HG02571 (cell line): ENCODE measurements around the gene TNFSF9.

Experiments used
- ATAC-seq: cut with Tn5 transposase; IDR thresholded peaks from one replicate; pipeline ENCODE4 v1.9.1; 2021; ENCODE audit warnings: mild to moderate bottlenecking, moderate library complexity; ENCODE audit not compliant: unreplicated experiment

The TNFSF9 gene, protein sequence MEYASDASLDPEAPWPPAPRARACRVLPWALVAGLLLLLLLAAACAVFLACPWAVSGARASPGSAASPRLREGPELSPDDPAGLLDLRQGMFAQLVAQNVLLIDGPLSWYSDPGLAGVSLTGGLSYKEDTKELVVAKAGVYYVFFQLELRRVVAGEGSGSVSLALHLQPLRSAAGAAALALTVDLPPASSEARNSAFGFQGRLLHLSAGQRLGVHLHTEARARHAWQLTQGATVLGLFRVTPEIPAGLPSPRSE

GRCh38 chr19:6530386-6531162 is at the start of gene TNFSF9:
Gene TNFSF9 (plus strand): TSS chr19:6531026. CDS start chr19:6531037, 11 bp downstream.
- ATAC-seq = peak; percentile 41

DNA sequence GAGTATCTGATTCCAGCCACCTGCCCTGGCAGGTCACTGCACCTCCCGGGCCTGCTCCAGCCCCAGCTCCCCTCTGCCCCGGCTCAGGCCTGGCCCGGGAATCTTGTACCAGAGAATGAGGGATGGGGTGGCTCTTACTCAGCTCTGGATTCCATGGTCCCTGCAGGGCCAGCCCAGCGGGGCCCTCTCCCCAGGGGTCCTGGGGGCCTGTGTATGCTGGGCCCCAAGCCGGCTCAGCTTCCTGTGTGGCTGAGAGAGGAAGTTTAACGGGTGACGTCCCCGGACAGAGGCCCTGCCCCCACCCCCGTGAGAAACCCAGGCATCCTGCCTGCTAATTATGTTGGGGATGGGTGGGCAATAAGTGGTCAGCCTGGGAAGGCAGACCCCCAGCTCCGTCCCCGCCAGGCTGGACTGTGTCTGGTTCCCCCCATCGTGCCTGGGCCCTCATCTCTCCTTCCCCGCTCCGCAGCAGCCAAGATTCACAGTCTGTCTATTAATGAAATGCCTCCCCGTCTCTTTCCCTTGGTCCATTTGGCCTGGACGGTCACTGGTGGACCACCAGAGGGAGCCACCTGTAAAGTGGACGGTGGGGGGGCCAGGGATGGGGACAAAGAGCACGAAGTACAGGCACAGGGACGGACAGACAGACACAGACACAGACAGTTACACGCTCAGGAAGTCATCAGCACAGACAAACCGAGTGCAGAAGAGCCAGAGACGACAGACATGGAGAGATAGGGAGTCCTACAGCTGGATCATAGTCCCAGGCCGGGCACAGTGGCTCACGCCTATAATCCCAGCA is 49.1 kb upstream of the TNFSF9 start, which contains the start of gene DENND1C:
TSS of gene DENND1C (minus strand) at position 247 of the 802 bp plus-strand sequence. CDS start at position 155, 92 bp downstream.
- ATAC-seq = no peak

DNA sequence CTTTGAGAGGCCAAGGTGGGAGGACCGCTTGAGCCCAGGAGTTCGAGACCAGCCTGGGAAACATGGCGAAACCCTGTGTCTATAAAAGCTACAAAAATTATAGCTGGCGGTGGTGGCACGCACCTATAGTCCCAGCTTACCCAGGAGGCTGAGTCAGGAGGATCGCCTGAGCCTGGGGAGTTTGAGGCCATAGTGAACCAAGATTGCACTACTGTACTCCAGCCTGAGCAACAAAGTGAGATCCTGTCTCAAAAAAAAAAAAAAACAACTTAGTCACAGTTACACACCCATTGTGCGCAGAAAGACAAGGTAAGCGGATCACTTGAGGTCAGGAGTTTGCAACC is 48.5 kb upstream of the TNFSF9 start:
- ATAC-seq = no peak

GRCh38 chr19:6483235-6483634 is 47.6 kb upstream of the TNFSF9 start:
- ATAC-seq = no peak

GRCh38 chr19:6484230-6484629 is 46.6 kb upstream of the TNFSF9 start:
- ATAC-seq = no peak

DNA sequence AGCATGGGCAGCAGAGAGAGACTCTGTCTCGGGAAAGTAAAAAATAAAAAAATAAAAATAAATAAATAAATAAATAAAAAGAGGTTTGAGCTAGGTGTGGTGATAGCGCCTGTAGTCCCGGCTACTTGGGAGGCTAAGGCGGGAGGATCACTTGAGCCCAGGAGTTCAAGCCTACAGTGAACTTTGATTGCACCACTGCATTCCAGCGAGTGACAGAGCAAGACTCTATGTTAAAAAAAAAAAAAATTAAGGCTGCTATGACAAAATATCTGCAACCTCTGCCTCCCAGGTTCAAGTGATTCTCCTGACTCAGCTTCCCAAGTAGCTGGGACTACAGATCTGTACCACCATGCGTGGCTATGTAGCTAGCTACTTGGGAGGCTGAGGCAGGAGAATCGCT is 46.0 kb upstream of the TNFSF9 start:
- no peak for ATAC-seq

GRCh38 chr19:6489278-6490061 is 41.4 kb upstream of the TNFSF9 start:
- ATAC-seq = peak; percentile 51

GRCh38 chr19:6490134-6490533 is 40.7 kb upstream of the TNFSF9 start:
- no peak for ATAC-seq

- no peak for ATAC-seq
These were observed 38.8 kb upstream of the TNFSF9 start for GRCh38 chr19:6491802-6492592.

GRCh38 chr19:6494438-6495036 is 36.3 kb upstream of the TNFSF9 start:
- no peak for ATAC-seq

- ATAC-seq = no peak
These were observed 34.9 kb upstream of the TNFSF9 start for GRCh38 chr19:6495947-6496346.

GRCh38 chr19:6498294-6499036 is 32.4 kb upstream of the TNFSF9 start:
- no peak for ATAC-seq

DNA sequence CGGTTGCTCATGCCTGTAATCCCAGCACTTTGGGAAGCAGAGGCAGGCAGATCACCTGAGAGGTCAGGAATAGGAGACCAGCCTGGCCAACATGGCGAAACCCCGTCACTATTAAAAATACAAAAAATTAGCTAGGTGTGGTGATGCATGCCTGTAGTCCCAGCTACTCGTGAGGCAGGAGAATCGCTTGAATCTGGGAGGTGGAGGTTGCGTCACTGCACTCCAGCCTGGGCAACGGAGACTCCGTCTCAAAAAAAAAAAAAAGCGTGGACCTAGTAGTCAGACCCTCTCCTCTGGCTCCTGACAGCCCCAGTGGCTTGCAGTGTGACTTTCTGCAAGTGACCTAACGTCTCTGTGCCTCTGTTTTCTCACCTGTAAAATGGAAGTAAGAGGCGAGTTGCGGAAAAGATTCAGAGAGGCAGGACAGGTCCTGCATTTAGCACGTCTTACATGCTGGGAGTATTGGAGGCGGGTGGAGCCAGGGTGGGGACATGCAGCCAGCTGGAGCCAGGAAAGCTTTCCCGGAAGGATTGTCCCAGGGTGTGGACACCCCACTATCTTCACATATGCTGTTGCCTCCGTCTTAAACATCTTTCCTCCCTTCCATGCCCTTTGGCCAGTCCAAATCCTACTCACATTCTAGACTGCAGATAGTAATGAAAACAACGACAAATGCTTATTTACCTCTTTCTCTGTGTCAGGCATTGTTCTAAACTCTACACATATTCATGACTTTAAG is 31.6 kb upstream of the TNFSF9 start:
- no peak for ATAC-seq

DNA sequence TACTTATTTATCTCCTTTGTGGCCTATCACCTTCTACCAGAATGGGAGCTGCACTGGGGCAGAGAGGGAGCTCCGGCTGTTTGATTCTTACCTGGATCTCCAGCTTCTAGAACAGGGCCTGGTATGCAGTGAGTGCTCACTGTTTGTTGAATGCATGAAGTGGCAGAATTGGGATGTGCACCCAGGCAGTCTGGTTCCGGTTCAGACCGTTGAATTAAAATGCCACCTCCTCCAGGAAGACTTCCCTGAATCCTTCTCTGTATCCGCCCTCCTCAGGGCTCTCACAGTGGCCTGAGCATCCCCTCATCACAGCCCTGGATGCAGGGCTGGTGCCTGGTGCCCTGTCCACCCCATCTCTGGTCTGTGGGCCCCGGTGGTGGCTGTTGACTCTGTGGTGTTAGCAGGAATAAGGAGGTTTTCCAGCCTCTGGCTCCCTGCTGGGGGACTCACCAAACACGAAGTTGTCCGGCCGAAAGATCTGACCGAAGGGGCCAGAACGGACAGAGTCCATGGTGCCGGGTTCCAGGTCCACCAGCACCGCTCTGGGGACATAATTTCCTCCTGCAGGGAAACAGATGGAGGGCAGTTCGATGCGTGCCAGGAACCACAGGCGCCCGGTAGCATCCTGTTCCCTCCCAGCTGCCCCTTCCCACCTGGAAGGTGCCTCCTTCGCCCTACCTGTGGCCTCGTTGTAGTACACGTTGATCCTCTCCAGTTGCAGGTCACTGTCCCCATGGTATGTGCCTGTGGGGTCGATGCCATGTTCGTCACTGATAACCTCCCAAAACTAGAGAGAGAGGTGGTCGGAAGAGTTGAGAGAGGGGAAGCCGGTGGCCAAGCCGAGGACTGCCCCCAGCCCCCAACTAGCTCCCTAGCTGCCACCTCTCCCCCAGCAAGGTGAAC is 29.7 kb upstream of the TNFSF9 start:
- ATAC-seq = no peak

- ATAC-seq = no peak
These were observed 28.8 kb upstream of the TNFSF9 start, which contains the start of gene TUBB4A for GRCh38 chr19:6501740-6502648. Gene TUBB4A (minus strand): TSS chr19:6502309. CDS start chr19:6502212, 97 bp downstream.
